Dedifferentiated amniotic fluid mesenchymal stem cell (primary cell): ENCODE data around the gene USP37.
"Not testable (repeated sequence)": the region's sequence is repeated elsewhere in the genome, so short reads cannot be mapped to it uniquely, and the experiment has no call there.

Source experiments
- DNase-seq: peaks from one replicate; pipeline ENCODE4 v3.0.0-alpha.2; 2016; ENCODE audit errors: extremely low spot score

Gene USP37

GRCh38 chr2:218568190-218569037 is at the start of gene USP37, which contains the start of gene CNOT9:
Gene USP37, minus strand, starts transcription at chr2:218568351. Its CDS starts 9,698 bp downstream, at chr2:218558653.
Gene CNOT9, plus strand, starts transcription at chr2:218568839. Its CDS starts 116 bp downstream, at chr2:218568955.
- DNase-seq: peak; percentile 98

- no peak for DNase-seq
These were observed 47.7 kb upstream of the USP37 start for GRCh38 chr2:218615868-218616315.

- DNase-seq: peak; percentile 85
These were observed 39.4 kb upstream of the USP37 start, which contains the start of gene PLCD4 for GRCh38 chr2:218607436-218608115. Gene PLCD4, plus strand, starts transcription at chr2:218607899. Its CDS starts 7,841 bp downstream, at chr2:218615740.

GRCh38 chr2:218605432-218605831 is 37.3 kb upstream of the USP37 start:
- peak; percentile 76 for DNase-seq

GRCh38 chr2:218585541-218585940 is 17.4 kb upstream of the USP37 start:
- no peak for DNase-seq

- no peak for DNase-seq
These were observed 16.1 kb upstream of the USP37 start for GRCh38 chr2:218583983-218584850.

GRCh38 chr2:218582076-218582475 is 13.9 kb upstream of the USP37 start:
- DNase-seq: no peak

GRCh38 chr2:218578272-218578877 is 10.2 kb upstream of the USP37 start:
- DNase-seq: no peak

GRCh38 chr2:218577482-218578220 is 9.5 kb upstream of the USP37 start:
- DNase-seq: no peak

GRCh38 chr2:218576854-218577253 is 8.7 kb upstream of the USP37 start:
- no peak for DNase-seq

GRCh38 chr2:218570850-218571249 is 2.7 kb upstream of the USP37 start:
- peak; percentile 34 for DNase-seq

- no peak for DNase-seq
These were observed 1.7 kb upstream of the USP37 start for GRCh38 chr2:218569661-218570500.

GRCh38 chr2:218569038-218569431 is 884 bp upstream of the USP37 start:
- peak; percentile 46 for DNase-seq

GRCh38 chr2:218567797-218568189 is 358 bp downstream of the USP37 start:
- no peak for DNase-seq

- DNase-seq: no peak
These were observed 1.9 kb downstream of the USP37 start for GRCh38 chr2:218566296-218566695.

- DNase-seq: no peak
These were observed 4.1 kb downstream of the USP37 start for GRCh38 chr2:218564056-218564455.

- DNase-seq: no peak
These were observed 9.2 kb downstream of the USP37 start for GRCh38 chr2:218558986-218559385.

- no peak for DNase-seq
These were observed 10.2 kb downstream of the USP37 start for GRCh38 chr2:218557941-218558340.

GRCh38 chr2:218555527-218555926 is 12.6 kb downstream of the USP37 start:
- DNase-seq: no peak

- DNase-seq: not testable (repeated sequence)
These were observed 13.9 kb downstream of the USP37 start for GRCh38 chr2:218554225-218554624.
